ENCODE results near the gene TOB2.

DNA sequence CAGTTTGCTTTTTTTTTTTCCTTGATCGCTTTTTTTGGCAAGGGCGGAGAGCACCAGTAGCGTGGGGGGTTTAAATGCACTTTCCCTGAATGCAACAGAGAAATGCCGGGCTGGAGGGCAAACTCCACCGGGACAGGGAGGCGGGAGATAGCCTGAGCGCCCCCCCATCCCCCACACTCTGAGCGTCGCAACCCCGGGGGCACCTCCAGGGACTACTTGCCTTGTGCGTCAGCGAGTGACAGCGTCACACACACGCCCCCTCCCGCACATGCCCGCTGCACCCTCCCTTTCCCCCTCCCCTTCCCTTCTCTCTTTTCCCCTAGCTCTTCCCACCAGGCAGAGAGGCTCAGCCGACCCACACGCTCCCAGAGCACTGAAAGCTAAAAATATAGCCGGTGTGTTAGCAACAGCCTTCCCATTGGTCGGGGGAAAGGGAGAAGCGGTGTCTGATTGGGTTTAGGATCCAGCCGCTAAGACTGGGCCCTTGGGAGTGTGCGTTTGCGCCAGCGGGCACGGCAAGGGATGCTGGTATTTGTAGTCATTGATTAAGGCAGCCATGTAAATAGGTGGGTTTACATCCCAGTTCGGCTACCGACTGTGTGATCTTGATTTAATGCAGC is 1.7 kb upstream of the TOB2 start:
- TF ChIP-seq, protein P1, sequence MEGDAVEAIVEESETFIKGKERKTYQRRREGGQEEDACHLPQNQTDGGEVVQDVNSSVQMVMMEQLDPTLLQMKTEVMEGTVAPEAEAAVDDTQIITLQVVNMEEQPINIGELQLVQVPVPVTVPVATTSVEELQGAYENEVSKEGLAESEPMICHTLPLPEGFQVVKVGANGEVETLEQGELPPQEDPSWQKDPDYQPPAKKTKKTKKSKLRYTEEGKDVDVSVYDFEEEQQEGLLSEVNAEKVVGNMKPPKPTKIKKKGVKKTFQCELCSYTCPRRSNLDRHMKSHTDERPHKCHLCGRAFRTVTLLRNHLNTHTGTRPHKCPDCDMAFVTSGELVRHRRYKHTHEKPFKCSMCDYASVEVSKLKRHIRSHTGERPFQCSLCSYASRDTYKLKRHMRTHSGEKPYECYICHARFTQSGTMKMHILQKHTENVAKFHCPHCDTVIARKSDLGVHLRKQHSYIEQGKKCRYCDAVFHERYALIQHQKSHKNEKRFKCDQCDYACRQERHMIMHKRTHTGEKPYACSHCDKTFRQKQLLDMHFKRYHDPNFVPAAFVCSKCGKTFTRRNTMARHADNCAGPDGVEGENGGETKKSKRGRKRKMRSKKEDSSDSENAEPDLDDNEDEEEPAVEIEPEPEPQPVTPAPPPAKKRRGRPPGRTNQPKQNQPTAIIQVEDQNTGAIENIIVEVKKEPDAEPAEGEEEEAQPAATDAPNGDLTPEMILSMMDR (IDR thresholded peaks at IDR 0.05; ENCODE audit: low read depth, low read length): no peak
- TF ChIP-seq EZH2phosphoT487 (IDR thresholded peaks at IDR 0.05; ENCODE audit: low read depth): no peak

Measured in OCI-LY3 (cell line).